GM12801 (cell line): ENCODE data around the gene MATK.

ENCODE experiments used
- CTCF ChIP-seq: IDR thresholded peaks from one replicate; pipeline ENCODE4 v1.5.1; 2011; ENCODE audit warnings: control low read depth; ENCODE audit not compliant: insufficient read length; ENCODE audit errors: extremely low read depth

The MATK gene

GRCh38 chr19:3796358-3796757 is 10.2 kb upstream of the MATK start:
- TF ChIP-seq CTCF, result no peak

- no peak for TF ChIP-seq CTCF
These were observed 7.6 kb upstream of the MATK start for GRCh38 chr19:3793799-3794198.

GRCh38 chr19:3792114-3792513 is 5.9 kb upstream of the MATK start:
- no peak for TF ChIP-seq CTCF

- no peak for TF ChIP-seq CTCF
These were observed 4.8 kb upstream of the MATK start for GRCh38 chr19:3790941-3791340.

- no peak for TF ChIP-seq CTCF
These were observed 4.1 kb upstream of the MATK start for GRCh38 chr19:3790209-3790734.

- TF ChIP-seq CTCF, result no peak
These were observed 3.0 kb upstream of the MATK start for GRCh38 chr19:3788996-3789778.

- no peak for TF ChIP-seq CTCF
These were observed 687 bp downstream of the MATK start for GRCh38 chr19:3785451-3785937.
